GM21529 (cell line): ENCODE data around the gene ABLIM2.

Experiments used
- ATAC-seq: cut with Tn5 transposase; IDR thresholded peaks from one replicate; pipeline ENCODE4 v1.9.1; 2021; ENCODE audit not compliant: unreplicated experiment

Gene ABLIM2

DNA sequence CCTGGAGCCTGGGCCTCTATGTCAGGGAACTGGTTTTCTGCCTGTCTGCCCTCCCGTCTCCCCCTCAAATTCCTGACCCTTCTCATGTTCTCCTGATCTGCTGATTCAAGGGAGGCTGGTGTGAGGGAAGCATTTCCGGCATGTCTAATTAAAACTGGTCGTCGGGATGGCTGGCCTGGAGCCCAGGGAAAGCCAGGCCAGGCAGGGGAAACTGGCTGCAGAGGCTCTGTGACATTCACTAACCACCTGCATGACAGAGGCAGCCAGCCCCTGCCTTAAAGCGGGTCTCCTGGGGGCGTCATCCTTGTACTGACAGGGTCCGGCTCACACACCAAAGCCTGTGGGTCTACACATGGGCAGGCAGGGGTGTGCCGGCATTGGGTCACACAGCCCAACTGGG is 35.2 kb downstream of the ABLIM2 start:
- no peak for ATAC-seq

DNA sequence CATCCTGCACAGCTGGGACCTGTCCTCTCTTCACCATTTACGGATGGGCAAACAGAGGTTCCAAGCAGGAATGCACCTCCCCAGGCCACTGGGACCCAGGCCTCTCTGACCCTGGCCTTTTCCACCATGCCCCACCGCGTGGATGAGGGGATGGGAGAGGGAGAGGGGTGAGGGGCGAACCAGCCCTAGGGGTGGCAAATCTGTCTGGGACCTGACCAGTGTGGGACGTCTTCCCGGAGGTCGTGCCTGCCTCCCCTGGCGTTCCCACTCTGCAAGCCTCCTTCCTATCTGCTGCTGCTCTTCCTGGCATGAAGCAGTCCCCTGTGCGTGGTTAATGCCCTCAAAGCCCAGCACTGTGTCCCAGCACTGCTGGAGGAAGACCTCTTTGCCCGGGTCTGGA is 35.9 kb downstream of the ABLIM2 start:
- no peak for ATAC-seq

- ATAC-seq, result no peak
Measured at GRCh38 chr4:8121292-8122015, 37.2 kb downstream of the ABLIM2 start.

GRCh38 chr4:8120501-8120900 is 38.1 kb downstream of the ABLIM2 start:
- ATAC-seq, result no peak

DNA sequence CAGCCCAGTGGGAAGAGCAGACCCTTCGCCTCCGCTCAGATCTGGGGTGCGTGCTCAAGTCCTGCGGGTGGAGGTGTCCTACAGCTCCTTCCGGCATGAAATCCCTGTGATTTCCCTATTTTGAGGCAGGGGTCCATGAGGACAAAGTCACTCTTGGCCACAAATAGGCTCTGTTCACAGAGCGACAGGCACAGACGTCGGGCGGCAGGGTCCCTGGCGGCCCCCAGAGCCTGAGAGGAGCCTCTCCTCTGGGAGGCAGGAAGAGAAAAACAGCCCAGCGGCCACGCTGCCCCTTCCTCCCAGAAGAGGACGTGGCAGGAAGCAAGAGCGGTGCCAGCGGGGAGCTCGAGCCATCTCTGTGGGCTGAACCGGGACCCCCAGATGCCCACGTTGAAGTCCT is 38.7 kb downstream of the ABLIM2 start:
- no peak for ATAC-seq

GRCh38 chr4:8118531-8118930 is 40.1 kb downstream of the ABLIM2 start:
- ATAC-seq, result no peak

DNA sequence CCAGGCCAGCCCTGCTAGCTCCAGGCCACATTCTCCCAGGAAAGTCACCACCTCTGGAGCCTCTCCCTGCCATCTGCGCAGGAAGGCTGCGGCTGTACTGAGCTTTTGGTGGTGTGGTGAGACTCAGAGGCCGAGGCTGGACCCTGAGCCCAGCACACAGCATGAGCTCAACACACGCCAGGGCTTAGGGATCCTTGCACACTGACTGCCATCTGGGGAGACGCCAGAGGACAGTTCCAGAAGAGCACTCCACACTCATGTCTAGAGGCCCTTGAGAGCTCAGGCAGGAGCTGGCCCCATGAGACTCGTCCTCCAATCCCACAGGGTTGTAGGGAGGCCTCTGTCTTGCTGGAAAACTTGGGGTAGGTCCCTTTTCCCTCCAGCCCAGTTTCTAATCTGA is 40.6 kb downstream of the ABLIM2 start:
- no peak for ATAC-seq

DNA sequence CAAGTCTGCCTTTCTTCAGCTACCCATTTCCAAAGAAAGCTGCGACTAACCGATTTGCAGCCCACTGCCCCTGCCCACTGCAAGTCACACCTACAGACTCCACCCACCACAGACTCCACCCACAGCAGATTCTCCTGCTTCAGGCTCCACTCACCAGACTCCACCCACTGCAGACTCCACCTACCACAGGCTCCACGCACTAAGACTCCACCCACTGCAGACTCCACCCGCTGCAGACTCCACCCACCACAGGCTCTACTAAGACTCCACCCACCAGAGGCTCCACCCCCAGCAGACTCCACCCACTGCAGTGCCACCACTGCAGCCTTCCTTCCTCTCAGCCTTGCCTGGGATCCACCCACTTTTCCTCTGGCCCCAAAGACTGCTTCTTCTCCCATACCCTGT is 41.3 kb downstream of the ABLIM2 start:
- peak; percentile 77 for ATAC-seq

GRCh38 chr4:8115916-8116315 is 42.7 kb downstream of the ABLIM2 start:
- ATAC-seq, result no peak

DNA sequence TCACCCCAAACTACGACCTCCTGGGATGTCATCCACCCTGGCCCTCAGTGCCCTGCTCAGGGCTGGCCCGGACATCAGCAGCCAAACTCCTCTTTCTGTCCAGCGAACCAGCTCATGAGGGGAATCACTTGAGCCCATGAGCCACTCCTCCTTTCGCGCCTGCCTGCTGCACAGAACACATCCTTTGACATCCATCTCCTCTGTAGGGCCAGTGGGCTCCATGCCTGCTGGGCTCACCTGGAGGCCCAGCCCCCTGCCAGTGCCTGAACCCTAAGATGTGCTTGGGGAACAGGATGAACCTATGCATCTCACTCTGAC is 43.5 kb downstream of the ABLIM2 start:
- ATAC-seq, result no peak

DNA sequence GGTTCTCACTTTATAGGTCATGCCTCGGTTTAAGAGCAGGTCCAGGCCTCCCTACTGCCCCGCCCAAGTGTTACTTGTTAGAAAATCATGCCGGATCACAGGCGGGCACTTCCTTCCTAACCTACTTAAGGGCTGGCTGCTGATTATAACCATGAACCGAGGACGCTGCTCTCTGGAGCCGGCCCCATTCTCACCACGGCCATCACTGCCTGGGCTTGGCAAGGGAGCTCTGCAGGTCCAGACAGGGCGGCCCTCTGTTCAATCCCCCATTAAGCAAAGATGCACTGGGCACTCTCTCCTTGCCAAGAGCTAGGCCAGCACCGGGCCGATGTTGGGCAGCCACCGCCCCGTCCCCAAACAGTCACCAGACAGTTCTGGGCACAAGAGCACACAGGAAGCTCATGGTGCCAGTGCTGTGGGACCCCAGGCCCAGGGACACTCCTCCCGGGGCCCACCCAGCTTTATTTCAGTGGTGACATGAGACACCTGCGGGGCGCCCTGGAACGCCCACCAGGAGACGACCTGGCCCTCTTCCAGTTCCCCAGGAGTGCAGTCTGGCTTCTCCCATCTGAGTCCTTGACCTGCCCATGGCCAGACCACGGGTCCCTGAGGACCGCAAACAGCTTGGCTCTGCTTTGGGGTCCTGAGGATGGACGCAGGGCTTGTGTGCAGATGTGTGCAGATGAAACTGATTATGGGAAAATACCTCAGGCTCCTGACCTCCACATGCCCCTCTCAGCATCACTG is 44.0 kb downstream of the ABLIM2 start:
- ATAC-seq, result no peak

GRCh38 chr4:8113611-8114377 is 44.8 kb downstream of the ABLIM2 start:
- no peak for ATAC-seq

GRCh38 chr4:8112672-8113071 is 45.9 kb downstream of the ABLIM2 start:
- ATAC-seq, result no peak

- ATAC-seq, result no peak
Measured at GRCh38 chr4:8112036-8112576, 46.5 kb downstream of the ABLIM2 start.

DNA sequence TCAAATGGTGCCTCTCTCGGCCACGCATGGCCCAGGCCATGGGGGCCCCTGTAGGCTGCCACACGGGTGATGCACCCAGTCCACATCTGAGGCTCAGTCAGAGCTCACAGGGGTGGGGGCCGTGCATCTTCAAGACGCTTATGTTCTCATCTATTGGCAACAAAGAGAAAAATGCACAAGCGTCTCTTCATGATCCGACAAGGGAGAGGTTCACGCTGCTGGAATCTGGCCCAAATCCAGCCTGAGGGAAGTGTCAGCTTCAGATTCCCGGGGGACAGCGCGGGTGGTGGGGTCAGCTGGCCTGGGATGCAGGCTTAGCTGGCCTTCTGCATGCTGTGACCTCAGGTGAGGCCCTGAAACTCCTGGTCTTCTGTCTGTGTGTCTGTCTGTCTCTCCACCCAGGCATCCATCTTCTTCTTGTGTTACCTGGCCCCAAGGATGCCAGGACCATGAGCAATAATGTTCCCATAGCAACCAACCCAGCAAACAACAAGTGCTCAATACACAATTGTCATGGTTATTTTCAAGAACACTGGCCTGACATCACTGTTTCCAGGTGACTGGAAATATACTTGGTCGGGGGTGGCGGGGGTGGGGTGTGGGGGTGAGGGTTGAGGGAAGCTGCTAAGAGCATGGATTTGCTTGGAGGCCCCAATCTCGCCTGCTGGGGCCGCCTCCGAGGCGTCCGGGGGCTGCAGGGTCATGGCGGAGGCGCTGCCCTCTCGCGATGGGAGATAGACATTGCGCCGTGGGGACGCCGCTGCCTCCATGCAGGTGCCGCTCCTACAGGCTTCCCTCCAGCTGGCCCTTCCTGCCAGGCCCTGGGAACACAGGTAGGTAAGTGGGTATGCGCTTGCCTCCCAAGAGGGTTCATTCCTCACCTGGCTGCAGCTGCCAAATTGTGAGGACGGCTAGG is 48.3 kb downstream of the ABLIM2 start:
- no peak for ATAC-seq

DNA sequence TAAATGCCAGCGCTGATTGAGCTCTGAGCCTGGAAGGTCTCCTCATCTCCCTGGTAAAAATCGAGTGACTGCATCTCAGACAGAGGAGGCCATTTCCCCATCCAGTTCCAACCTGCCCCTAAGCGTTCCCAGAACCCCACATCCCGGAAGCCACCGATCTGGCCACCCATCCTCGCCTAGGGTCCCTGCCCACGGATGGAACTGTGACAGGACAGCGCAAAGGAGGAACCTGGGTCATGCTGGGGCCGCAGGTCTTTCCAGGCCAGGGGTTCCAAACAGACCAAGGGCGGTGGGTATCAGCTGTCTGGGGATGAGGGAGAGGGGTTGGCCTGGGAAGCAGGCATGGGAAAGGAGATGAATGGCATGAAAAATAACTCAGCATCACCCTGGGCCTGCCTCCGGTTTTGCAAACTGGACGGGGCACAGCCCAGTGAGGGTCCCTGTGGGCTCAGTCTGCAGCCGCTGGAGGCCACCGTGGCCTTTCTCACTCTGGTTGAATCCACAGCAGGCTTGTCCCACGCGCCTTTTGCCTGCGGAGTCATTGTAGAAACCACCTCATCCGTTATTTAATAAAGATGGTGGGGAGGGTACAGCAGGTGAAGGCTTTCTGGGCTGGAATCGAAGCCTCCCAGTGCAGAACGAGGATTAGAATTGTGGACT is 49.1 kb downstream of the ABLIM2 start:
- ATAC-seq, result no peak

DNA sequence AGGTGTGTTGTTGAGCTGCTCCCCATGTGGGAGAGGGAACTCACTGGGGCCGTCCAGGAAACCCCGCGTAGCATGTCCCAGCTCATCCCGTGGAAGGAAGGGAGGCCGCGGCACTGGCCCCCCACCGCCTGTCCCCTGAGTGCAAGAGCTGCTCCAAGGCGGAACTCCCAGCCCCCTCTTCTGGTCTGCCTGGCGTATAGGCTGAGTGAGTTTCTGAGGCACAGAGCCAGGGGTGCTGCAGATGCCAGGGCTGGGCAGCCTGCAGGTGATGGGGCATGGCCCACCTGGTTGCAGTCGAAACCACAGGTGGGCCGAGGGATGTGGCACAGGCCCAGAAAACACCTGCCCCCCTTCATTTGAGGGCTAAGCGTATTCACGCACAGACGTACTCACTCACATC is 49.6 kb downstream of the ABLIM2 start:
- no peak for ATAC-seq

GRCh38 chr4:8108261-8108660 is 50.4 kb downstream of the ABLIM2 start:
- no peak for ATAC-seq

DNA sequence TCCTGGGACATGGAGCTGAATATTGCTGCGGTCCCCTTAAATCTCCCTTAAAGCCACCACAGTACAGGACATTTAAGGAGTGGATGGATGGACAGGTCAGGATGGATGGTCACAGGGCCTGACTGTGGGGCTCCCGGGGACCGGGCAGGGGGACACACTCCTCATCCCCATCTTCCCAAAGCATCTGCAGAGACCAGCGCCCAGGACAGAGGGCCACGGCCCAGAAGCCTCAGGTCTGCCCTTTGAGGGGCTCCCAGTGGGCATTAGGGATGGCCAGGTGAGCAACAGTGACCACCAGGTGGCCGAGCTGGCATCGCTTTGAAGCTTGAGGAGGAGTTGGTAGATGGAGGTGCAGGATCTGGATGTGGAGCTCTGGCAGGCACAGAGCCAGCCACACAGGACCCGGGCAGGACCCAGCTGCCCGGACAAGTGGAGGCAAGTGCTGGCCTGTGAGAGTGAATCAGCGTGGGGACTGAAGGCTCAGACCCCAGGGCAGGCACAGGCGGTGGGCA is 51.4 kb downstream of the ABLIM2 start:
- no peak for ATAC-seq

GRCh38 chr4:8106451-8107025 is 52.1 kb downstream of the ABLIM2 start:
- no peak for ATAC-seq
